Measurements from ENCODE around the gene ELN. TPM values are rescaled to one million over a fixed set of nuclear protein-coding genes. Genes with fewer than 3 reads are reported as not detected.

ELN gene
- total RNA-seq, 1 experiment from 2014 or later = 0.37 TPM

DNA sequence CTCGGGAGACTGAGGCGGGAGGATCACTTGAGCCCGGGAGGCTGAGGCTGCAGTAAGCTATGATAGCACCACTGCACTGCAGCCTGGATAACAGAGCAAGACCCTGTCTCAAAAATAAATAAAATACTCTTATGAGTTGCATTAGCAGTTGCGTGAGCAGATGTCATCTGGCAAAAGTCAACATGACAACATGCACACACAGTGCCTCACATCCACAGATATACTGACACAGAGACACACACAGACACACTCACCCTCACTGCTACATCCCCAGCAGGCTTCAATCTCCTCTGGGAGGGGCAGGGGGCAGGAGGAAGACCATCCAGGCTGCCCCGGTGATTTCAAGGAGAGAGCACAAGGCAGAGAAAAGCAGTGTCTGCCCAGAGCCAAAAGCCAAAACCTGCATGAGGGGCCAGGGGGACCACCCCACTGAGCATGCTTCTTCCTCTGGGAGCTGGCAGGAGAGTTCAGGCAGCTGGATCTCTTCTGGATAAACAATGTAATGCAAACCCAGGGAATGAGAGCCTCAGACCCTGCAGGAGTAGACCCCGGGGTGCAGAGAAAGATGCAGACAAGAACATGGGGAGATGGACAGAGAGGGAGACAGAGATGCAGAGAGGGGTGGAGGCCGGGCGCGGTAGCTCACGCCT lies 9.6 kb upstream of the ELN start:
- no peak overlapping the region for H2BK15ac ChIP-seq (ENCODE audit: low read depth, low read length)
- H3K4me3 Mint-ChIP-seq = peak overlapping the region in 1 of 2 experiments; percentile 9; a peak in 1 of 5 replicates
- DNase-seq = no peak

More for the DNA sequence above, 9.6 kb upstream of the ELN start:
- H2AK5ac ChIP-seq (ENCODE audit: insufficient read length, low read length) = no peak overlapping the region
- no peak overlapping the region for H2BK12ac ChIP-seq (ENCODE audit: insufficient read length, low read depth, low read length)
- H4K8ac ChIP-seq (replicated peaks; ENCODE audit: insufficient read length, low read depth, low read length) = no peak overlapping the region
- H3K27me3 Mint-ChIP-seq (ENCODE audit: low read depth) = peaks cover 2% of the 10 kb centered on the region
- H4K91ac ChIP-seq (ENCODE audit: insufficient read length, low read depth, low read length) = no peak overlapping the region
- no peaks in the 10 kb centered on the region for H3K9me3 ChIP-seq (ENCODE audit: control insufficient read depth, low read depth, low read length)
- H3K79me1 ChIP-seq (ENCODE audit: insufficient read depth, low read depth, low read length, poor library complexity, severe bottlenecking) = no peaks in the 10 kb centered on the region
- H4K20me1 ChIP-seq (ENCODE audit: control insufficient read depth, insufficient read depth, insufficient read length) = no peaks in the 10 kb centered on the region
- no peak overlapping the region for H3K4me2 ChIP-seq (ENCODE audit: insufficient read depth, insufficient read length, low read length)
- H3K14ac ChIP-seq (ENCODE audit: insufficient read depth, low read length) = no peak overlapping the region; the same call in 1 of the 2 replicates
- H3K27me3 ChIP-seq (ENCODE audit: insufficient read depth, low read length) = no peaks in the 10 kb centered on the region
- H3K27ac ChIP-seq (ENCODE audit: insufficient read length, low read depth, low read length) = no peak overlapping the region
- TF ChIP-seq, protein P1, sequence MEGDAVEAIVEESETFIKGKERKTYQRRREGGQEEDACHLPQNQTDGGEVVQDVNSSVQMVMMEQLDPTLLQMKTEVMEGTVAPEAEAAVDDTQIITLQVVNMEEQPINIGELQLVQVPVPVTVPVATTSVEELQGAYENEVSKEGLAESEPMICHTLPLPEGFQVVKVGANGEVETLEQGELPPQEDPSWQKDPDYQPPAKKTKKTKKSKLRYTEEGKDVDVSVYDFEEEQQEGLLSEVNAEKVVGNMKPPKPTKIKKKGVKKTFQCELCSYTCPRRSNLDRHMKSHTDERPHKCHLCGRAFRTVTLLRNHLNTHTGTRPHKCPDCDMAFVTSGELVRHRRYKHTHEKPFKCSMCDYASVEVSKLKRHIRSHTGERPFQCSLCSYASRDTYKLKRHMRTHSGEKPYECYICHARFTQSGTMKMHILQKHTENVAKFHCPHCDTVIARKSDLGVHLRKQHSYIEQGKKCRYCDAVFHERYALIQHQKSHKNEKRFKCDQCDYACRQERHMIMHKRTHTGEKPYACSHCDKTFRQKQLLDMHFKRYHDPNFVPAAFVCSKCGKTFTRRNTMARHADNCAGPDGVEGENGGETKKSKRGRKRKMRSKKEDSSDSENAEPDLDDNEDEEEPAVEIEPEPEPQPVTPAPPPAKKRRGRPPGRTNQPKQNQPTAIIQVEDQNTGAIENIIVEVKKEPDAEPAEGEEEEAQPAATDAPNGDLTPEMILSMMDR (conservative IDR thresholded peaks at IDR 0.05) = no peak
- H4K5ac ChIP-seq (ENCODE audit: insufficient read length, low read depth, low read length) = no peak overlapping the region
- no peak overlapping the region for H3K4ac ChIP-seq (ENCODE audit: low read depth, low read length)
- H2AFZ ChIP-seq (ENCODE audit: low read length) = no peak overlapping the region
- no peak overlapping the region for H2BK5ac ChIP-seq (ENCODE audit: insufficient read length, low read length)
- peaks cover 20 to 36% of the 10 kb centered on the region in 2 experiments for H3K4me1 Mint-ChIP-seq
- no CpG with 5 or more reads among the region's 10 CpGs for WGBS (ENCODE audit: extremely low coverage, insufficient read length, low lambda C conversion rate)
- no peak overlapping the region for H2BK20ac ChIP-seq (ENCODE audit: low read depth, low read length, poor library complexity, severe bottlenecking)
- H3K9me3 Mint-ChIP-seq = no peaks in the 10 kb centered on the region; a peak in 1 of 5 replicates
- H3K4me1 ChIP-seq (ENCODE audit: insufficient read depth, low read length) = no peaks in the 10 kb centered on the region
- H3K27ac Mint-ChIP-seq = peak overlapping the region in 2 of 3 experiments; percentile 28 to 65; a peak in 2 of 7 replicates
- H3K79me2 ChIP-seq (ENCODE audit: insufficient read depth, low read length) = no peaks in the 10 kb centered on the region
- H3K56ac ChIP-seq (ENCODE audit: insufficient read length, low read depth, low read length) = no peak overlapping the region
- no peak overlapping the region for H3T11ph ChIP-seq (ENCODE audit: low read length)
- no peaks in the 10 kb centered on the region; a peak in 1 of 7 replicates for H3K36me3 Mint-ChIP-seq (ENCODE audit: insufficient read depth in 1 of 3, low read depth in 3 of 3)
- H3K23ac ChIP-seq (ENCODE audit: insufficient read length, low read depth, low read length) = no peak overlapping the region
- H3K23me2 ChIP-seq (ENCODE audit: insufficient read length, low read depth, low read length, poor library complexity, severe bottlenecking) = no peaks in the 10 kb centered on the region
- no peak overlapping the region for H3K9ac ChIP-seq (ENCODE audit: extremely low read depth, insufficient read length, low read length)
- H2BK120ac ChIP-seq (ENCODE audit: low read depth, low read length, poor library complexity, severe bottlenecking) = no peak overlapping the region
- no peak overlapping the region for H3K18ac ChIP-seq (ENCODE audit: insufficient read length, low read depth, low read length)
